GM19438 (cell line): ENCODE data around the gene RAC3.

Experiments used
- ATAC-seq: cut with Tn5 transposase; IDR thresholded peaks from one replicate; pipeline ENCODE4 v1.9.1; 2021; ENCODE audit warnings: low read depth; ENCODE audit not compliant: unreplicated experiment

Gene RAC3

GRCh38 chr17:82031303-82031884, at the start of gene RAC3:
Gene RAC3, plus strand, starts transcription at chr17:82031678. Its CDS starts 84 bp downstream, at chr17:82031762.
- ATAC-seq, result no peak

GRCh38 chr17:81983011-81983638, 48.4 kb upstream of the RAC3 start:
- ATAC-seq, result no peak

DNA sequence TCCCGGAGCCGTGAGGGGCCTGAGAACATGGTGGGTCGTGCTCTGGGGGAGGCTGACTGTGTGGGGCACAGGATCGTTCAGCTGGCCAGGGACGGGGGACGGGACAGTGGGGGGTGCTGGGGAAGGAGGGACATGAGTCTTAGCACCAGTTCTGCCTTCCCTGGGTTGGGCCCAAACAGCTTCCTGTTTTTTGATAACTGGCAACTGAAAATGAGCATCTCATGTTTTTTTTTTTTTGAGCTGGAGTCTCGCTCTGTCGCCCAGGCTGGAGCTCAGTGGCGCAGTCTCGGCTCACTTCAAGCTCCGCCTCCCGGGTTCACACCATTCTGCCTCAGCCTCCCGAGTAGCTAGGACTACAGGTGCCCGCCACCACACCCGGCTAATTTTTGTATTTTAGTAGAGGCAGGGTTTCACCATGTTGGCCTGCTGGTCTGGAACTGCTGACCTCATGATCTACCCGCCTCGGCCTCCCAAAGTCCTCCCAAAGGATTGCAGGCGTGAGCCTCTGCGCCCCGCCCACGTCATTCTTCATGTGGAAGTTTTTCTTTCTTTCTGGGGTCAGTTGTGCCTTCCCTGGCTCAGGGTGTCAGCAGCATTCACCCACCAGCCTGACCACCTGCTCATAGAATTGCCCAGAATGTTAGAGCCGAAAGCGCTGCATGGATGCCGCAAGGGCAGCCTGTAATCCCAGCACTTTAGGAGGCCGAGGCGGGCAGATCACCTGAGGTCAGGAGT, 47.7 kb upstream of the RAC3 start:
- no peak for ATAC-seq

GRCh38 chr17:81984773-81985410, 46.6 kb upstream of the RAC3 start:
- ATAC-seq, result no peak

DNA sequence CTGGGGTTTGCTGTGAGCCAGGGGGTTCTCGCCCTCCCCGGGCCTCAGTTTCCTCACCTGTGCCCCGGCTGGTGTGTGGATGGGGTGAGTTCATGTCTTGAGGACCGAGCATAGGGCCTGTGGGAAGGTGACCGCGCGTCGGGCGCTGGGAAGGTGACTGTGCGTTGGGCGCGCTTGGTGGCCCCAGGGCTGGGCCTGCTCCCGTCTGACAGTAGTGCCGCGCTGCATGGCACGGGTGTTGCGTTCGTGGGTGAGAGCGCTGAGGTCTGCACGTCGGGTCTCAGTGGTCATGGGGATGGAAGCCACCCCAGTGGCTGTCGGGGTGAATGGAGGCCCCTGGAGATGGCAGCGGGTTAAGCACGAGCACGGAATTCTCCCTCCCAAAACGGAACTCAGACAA, 44.9 kb upstream of the RAC3 start:
- ATAC-seq, result no peak

DNA sequence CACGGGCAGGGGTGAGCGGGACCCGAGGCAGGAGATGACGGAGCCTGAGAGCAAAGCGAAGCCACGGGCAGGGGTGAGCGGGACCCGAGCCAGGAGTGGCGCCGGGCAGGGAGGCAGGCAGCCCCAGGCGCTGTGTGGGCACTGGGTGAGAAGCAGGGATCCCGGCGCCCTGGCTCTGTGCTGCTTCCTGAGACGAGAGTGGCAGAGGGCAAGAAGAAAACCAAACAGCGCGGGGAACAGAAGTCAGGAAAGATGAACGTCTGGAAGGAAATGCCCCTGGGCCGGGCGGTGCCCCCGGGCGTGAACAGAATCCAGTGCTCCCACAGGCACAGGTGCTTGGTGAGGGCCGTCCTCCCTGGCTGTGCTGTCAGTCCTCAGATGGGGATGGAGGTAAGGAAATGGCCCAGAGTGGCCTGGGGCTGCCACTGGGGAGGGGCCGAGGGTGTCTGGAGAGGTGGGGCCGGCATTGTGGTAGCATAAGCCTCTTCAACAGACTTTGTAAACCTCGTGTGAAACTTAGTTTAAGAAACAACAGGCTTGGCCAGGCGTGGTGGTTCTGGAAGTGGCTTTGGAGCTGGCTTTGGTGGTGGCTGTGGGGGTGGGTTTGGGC, 44.2 kb upstream of the RAC3 start:
- ATAC-seq, result no peak

GRCh38 chr17:81990836-81991683, 40.4 kb upstream of the RAC3 start:
- ATAC-seq, result no peak

DNA sequence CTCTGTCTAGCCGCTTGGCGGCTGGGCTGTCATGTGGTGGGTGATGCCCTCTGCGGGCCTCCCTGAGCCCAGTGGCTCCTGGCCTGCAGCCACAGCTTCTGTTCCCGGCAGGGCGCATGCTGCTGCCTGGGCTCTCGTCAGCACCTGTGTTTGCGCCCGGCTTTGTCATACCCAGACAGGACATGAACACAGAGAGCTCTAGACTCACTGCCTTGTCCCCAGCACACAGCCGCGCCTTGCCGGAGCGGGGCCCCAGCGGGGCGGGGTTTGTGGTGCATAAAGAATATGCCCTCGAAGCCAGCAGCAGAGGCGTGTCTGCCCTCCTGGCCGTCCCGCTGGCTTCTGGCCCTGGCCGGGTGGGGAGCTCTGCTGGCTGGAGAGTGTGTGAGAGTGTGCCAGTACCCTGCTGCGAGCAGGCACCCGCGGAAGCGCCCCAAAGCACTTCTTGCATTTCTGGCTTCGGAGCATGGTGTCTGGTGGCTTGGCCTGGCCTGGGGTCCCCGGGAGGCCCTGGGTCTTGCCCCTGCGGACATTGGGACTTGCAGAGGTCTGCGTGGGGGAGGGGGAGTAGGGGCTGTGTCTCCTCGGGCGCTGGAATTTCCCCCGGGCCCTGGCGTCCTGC, 39.7 kb upstream of the RAC3 start:
- no peak for ATAC-seq

DNA sequence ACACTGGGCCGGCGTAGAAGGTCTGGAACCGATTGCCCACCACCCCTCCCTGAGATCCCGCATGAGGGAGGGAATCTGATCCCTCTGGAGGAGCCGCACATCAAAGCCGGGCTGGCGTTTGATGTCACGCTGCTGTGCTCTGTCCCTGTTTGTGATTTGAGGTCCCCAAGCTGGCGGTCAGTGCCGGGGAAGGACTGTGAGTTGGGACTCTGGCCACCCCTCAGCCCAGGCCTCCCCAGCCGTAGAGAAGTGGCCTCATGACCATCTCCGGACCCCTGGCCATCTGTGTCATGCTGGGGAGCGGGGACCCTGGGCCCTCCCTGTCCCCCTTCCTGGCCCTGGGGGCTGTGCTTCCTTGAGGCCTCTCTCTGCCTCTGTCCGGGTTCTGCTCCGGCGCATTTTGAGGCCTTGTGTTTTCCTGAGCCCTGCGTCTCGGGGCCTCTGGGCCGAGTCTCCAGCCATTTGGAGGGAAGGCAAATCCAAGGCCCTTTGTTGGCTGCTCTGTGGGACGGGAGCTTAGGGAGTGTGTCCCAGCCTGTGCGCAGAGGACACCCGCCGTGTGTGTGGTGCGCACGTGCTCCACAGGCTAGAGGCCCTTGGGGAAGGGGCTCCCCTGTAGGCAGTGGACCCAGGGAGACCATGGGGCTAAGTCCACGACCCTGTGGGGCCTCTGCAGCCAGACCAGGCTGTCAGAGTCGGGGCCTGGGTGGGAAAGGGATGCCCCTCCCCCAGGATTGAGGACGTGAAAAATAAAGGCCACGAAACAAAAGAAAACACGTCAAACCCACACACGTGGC, 39.0 kb upstream of the RAC3 start:
- ATAC-seq, result no peak

- ATAC-seq, result no peak
These were observed 37.5 kb upstream of the RAC3 start for GRCh38 chr17:81993729-81994592.

DNA sequence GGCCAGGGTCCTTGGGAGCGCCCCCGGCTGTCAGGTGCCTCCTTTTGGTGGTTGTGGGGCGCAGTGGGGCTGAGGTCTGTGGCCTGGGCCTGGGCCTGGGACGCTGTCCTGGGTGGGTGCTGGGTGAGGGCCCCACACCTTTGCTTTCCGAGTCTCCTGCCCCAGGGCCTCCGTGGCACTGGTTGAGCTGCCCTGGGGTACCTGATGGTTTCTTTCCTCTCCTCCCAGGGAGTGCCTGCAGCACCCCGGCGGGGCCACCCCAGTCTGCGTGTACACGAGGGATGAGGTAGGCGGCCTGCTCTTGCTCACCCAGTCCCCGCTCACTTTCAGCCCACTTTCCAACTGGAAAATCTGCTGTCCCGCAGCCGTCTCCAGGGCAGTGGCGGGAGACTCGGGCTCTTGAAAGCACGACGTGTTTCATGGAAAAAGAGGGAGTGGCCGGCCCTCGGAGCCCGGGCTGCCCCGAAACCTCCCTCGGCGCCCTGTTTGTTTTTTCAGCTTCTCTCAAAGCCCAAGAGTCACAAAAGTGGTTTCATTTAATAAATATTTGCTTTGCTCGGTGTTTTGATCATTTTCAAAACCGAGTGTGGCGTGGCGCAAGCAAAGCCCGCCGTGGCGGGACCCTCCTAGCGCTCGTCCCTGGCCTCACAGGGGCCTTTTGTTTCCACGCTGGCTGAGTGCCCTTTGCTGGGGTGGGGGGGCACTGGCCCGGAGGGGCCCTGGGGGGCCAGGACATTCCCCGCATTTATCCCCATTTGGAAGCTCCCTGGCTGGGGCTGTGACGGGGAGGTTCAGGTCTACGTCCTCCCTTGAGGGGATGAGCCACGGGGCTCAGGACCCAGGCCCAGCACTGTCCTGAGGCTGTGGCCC, 36.6 kb upstream of the RAC3 start:
- ATAC-seq, result no peak

DNA sequence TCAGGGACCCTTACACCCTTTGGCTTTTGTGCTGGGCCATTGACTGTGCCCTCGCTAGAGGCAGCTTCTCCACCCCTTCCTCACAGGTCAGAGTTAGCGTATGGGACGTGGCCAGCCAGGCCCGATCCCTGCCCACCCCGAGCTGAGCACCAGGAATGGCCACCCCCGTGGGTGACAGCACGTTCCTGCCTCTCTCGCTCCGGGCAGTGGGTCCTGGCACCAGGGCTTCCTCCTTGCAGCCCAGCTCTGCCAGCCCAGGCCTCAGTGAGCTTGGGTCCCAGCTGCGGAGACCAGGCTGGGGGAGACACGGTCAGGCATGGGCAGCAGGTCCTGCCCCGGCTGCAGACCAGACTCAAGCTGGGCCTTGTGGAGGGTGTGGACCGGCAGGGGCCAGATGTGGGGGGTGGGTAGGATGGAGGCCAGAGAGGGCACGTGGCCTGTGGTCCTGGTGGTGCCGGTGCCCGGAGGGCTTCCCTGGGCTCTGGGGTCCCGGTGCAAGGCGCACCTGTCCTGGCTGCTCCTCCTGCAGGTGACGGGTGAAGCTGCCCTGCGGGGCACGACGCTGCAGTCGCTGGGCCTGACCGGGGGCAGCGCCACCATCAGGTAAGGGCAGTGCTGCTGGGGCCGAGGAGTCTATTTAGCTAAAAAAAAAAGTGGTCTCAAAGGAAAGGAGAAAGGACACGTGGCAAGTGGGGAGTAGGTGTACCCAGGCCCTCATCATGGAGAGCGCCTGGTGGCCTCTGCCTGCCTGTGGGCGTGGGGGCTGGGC, 35.8 kb upstream of the RAC3 start:
- ATAC-seq, result no peak

DNA sequence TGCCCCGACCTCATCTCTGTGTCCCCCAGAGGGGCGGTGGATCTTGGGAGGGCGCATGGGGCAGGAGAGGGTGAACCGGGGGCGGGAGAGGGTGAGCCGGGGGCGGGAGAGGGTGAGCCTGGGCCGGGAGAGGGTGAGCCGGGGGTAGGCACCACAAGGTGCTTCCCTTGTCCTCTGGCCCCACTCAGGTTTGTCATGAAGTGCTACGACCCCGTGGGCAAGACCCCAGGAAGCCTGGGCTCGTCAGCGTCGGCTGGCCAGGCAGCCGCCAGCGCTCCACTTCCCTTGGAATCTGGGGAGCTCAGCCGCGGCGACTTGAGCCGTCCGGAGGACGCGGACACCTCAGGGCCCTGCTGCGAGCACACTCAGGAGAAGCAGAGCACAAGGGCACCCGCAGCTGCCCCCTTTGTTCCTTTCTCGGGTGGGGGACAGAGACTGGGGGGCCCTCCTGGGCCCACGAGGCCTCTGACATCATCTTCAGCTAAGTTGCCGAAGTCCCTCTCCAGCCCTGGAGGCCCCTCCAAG, 35.2 kb upstream of the RAC3 start:
- ATAC-seq, result no peak

DNA sequence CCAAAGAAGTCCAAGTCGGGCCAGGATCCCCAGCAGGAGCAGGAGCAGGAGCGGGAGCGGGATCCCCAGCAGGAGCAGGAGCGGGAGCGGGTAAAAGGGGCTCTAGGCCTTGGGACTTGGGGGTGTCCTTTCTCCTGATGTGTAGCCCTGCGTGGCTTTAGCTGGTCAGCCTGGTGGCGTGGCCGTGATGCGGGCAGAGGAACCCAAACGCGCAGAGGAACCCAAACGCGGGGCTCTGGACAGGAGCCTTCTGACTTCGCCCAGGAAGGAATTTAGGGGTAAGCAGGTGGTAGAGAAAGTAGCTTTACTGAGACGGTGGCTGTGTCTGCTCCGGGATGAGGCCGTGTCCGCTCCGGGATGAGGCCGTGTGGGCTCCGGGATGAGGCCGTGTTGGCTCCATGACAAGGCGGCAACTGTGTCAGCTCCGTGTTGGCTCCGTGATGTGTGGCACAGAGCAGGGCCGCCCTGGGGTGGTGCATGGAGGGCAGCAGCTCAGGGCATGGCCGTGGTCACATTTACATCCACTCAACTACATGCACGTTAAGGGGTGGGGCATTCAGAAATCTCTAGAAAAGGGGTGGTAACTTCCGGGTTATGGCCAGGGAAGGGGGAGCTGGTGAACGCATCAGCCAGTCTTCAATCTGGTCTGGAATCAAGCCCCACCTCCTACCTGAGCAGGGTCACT, 34.6 kb upstream of the RAC3 start:
- ATAC-seq, result no peak

GRCh38 chr17:81998212-81998611, 33.3 kb upstream of the RAC3 start:
- no peak for ATAC-seq
